Stimulated activated CD4-positive, alpha-beta T cell treated with anti-CD3 and anti-CD28 coated beads, Interleukin-4, amount 100 ng/mL, for 4 hours (primary cell): ENCODE measurements around the gene RABEP2.
"Not testable (repeated sequence)": the region's sequence is repeated elsewhere in the genome, so short reads cannot be mapped to it uniquely, and the experiment has no call there.

Experiments
- DNase-seq, 2 experiments: peaks; one replicate each; pipeline ENCODE4 v3.0.0-alpha.2; 2020

RABEP2 gene

GRCh38 chr16:28931801-28932225 is 6.8 kb upstream of the RABEP2 start, which contains the start of gene CD19:
TSS of gene CD19 (plus strand) at chr16:28931971. CDS start at chr16:28932001, 30 bp downstream.
- no peak for DNase-seq

- DNase-seq, result no peak
These were observed 5.6 kb upstream of the RABEP2 start for GRCh38 chr16:28930652-28931051.

GRCh38 chr16:28930203-28930602 is 5.2 kb upstream of the RABEP2 start:
- DNase-seq, result no peak

GRCh38 chr16:28927815-28928214 is 2.8 kb upstream of the RABEP2 start:
- DNase-seq, result no peak

GRCh38 chr16:28926284-28926683 is 1.2 kb upstream of the RABEP2 start:
- DNase-seq, result not testable (repeated sequence)

GRCh38 chr16:28925386-28926228 is 569 bp upstream of the RABEP2 start:
- DNase-seq, result peak; percentile 69 to 78

GRCh38 chr16:28924399-28924761 is 658 bp downstream of the RABEP2 start:
- DNase-seq, result no peak

GRCh38 chr16:28923652-28924398 is 1.2 kb downstream of the RABEP2 start:
- DNase-seq, result no peak

- no peak for DNase-seq
These were observed 1.8 kb downstream of the RABEP2 start for GRCh38 chr16:28923231-28923587.

GRCh38 chr16:28918698-28919097 is 6.3 kb downstream of the RABEP2 start:
- no peak for DNase-seq

GRCh38 chr16:28917095-28917494 is 7.9 kb downstream of the RABEP2 start:
- DNase-seq, result no peak

- no peak for DNase-seq
These were observed 9.9 kb downstream of the RABEP2 start for GRCh38 chr16:28915181-28915580.

- DNase-seq, result no peak
These were observed 10.9 kb downstream of the RABEP2 start for GRCh38 chr16:28913946-28914724.

GRCh38 chr16:28912558-28912957 is 12.5 kb downstream of the RABEP2 start:
- no peak for DNase-seq

GRCh38 chr16:28910086-28911031 is 14.7 kb downstream of the RABEP2 start:
- DNase-seq, result no peak

- DNase-seq, result no peak
These were observed 19.2 kb downstream of the RABEP2 start for GRCh38 chr16:28905800-28906372.

- DNase-seq, result no peak
These were observed 19.7 kb downstream of the RABEP2 start for GRCh38 chr16:28905229-28905754.

GRCh38 chr16:28904828-28905227 is 20.2 kb downstream of the RABEP2 start:
- DNase-seq, result no peak

GRCh38 chr16:28904363-28904762 is 20.7 kb downstream of the RABEP2 start:
- no peak for DNase-seq

- no peak for DNase-seq
These were observed 21.5 kb downstream of the RABEP2 start for GRCh38 chr16:28903344-28904042.

GRCh38 chr16:28902909-28903308 is 22.1 kb downstream of the RABEP2 start:
- DNase-seq, result no peak
